ENCODE measurements around the gene PARVG.
A peak's percentile ranks its signal among the peaks of the same experiment; 100 is the strongest.

Gene PARVG

DNA sequence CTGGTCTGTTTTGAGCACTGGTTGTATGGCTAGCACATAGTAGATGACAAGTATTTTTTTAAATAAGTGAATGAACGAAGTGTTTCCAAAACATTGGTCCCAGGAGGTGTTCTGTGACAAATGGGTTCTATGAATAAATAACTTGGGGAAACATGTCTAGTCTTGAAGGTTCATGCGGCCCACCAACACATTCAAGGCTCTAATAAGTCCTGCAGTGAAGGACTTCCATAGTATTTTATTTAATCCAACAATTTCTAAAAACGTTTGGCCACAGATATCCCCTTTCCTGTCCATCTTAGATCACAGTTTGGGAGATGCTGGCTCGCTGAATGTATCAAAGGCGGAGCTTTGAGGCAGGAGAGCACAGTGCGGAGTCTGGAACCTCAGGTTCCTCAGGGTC lies 22.5 kb downstream of the PARVG start:
- Histone ChIP-seq H3K36me3 (no peaks in the 10 kb centered on the region), H3K27ac (no peak overlapping the region), H3K4me3 (ENCODE audit: low read depth, low read length) (no peak overlapping the region), H3K9me3 (ENCODE audit: severe bottlenecking) (no peaks in the 10 kb centered on the region), H3K27me3 (ENCODE audit: insufficient read depth, low read depth, severe bottlenecking) (no peaks in the 10 kb centered on the region)
- TF ChIP-seq, protein P1, sequence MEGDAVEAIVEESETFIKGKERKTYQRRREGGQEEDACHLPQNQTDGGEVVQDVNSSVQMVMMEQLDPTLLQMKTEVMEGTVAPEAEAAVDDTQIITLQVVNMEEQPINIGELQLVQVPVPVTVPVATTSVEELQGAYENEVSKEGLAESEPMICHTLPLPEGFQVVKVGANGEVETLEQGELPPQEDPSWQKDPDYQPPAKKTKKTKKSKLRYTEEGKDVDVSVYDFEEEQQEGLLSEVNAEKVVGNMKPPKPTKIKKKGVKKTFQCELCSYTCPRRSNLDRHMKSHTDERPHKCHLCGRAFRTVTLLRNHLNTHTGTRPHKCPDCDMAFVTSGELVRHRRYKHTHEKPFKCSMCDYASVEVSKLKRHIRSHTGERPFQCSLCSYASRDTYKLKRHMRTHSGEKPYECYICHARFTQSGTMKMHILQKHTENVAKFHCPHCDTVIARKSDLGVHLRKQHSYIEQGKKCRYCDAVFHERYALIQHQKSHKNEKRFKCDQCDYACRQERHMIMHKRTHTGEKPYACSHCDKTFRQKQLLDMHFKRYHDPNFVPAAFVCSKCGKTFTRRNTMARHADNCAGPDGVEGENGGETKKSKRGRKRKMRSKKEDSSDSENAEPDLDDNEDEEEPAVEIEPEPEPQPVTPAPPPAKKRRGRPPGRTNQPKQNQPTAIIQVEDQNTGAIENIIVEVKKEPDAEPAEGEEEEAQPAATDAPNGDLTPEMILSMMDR (IDR thresholded peaks at IDR 0.05; ENCODE audit: low read depth, low read length): no peak
- DNase-seq: no peak

DNA sequence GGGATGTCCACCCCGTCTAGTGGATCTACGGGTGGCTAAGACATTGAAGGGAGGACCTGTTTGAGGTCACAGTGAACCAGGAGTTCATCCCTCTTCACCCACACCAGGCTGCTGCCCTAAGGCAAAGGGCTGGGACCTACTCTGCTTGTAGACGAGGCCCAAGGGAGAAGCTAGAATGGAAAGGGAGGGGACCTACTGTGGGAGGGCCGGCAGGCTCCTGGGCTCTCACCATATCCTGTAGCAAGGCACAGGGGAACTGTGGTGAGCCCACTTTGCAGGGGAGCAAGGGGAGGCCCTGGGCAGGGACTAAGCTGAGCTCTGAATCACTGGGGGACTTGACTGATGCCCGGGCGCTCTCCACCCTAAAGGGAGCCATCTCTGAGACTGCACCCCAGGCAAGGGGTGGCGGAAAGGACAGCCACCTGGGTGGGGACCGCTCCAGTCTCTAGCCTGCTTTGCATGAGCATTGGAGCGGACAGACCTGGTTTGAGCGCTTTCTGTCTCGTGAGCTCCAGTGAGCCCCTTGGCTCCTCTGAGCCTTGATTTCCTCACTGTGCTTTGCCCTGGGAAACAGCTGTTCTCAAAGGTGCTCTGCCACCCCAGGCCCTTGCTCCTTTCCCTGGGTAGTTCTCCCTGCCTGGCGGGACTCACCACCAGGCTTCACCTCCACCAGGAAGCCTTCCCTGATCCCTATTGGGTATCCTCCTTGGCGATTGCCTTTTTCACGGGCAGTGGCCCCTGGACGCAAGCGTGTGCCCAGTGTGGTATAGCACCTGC lies 24.2 kb downstream of the PARVG start:
- DNase-seq: no peak
- Histone ChIP-seq H3K27ac (no peak overlapping the region), H3K9me3 (ENCODE audit: severe bottlenecking) (peaks cover 6% of the 10 kb centered on the region), H3K27me3 (ENCODE audit: insufficient read depth, low read depth, severe bottlenecking) (no peaks in the 10 kb centered on the region), H3K4me3 (ENCODE audit: low read depth, low read length) (no peak overlapping the region), H3K36me3 (no peaks in the 10 kb centered on the region)
- TF ChIP-seq, protein P1 (IDR thresholded peaks at IDR 0.05; ENCODE audit: low read depth, low read length): no peak

DNA sequence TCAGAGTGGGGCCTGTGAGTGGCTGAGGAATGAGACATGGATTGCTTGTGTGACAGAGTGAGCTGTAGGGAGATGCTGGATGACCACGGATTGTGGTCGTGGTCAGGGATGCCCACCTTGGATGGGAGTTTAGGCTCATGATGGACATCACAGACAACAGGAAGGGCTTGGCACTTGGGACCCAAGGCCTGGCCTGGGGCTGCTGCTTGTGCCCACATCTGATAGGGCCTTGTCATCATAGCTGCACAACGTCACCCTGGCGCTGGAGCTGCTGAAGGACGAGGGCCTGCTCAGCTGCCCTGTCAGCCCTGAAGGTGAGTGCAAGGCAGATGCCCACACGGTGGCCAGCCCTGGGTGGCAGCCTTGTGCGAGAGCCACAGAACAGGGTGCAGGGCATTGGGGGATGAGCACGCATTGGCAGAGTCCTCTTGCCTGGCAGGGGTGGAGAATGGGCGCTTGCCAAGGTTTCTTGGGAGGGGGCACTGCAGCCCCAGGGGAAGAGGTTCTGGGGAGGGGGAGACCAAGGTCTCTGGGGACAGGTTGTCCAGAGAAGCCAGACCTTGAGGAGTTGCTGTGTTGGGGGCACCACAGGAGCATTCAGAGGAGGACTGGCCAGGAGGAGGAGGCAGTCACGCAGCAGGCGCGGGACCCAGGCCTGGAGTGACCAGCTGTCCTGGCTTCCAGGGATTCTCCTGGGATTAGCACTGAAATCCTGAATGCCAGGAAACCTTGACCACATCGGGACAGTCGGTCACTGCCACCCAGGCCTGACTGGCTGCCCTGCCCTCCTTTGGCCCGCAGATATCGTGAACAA lies 25.0 kb downstream of the PARVG start:
- no peaks in the 10 kb centered on the region for H3K36me3 ChIP-seq
- TF ChIP-seq, protein P1 (IDR thresholded peaks at IDR 0.05; ENCODE audit: low read depth, low read length): no peak

DNA sequence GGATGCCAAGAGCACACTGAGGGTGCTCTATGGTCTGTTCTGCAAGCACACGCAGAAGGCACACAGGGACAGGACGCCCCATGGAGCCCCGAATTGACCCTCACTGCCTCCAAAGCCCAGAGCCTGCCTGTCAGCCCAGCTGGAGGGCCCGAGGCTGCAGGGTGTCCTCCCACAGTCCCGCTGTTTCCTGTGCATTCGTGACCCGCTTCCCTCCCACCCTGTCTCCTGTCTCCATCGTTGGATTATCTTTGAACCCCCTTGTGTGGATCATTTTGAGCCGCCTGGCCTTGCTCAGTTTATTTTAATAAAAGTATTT lies 25.6 kb downstream of the PARVG start:
- Histone ChIP-seq H3K9me3 (ENCODE audit: severe bottlenecking) (peaks cover 6% of the 10 kb centered on the region), H3K27ac (no peak overlapping the region), H3K27me3 (ENCODE audit: insufficient read depth, low read depth, severe bottlenecking) (no peaks in the 10 kb centered on the region), H3K4me3 (ENCODE audit: low read depth, low read length) (no peak overlapping the region), H3K36me3 (no peaks in the 10 kb centered on the region)
- DNase-seq: no peak
- TF ChIP-seq, protein P1 (IDR thresholded peaks at IDR 0.05; ENCODE audit: low read depth, low read length): no peak

More for the DNA sequence above, 25.0 kb downstream of the PARVG start:
- H3K4me3 ChIP-seq (ENCODE audit: low read depth, low read length): no peak overlapping the region
- H3K27me3 ChIP-seq (ENCODE audit: insufficient read depth, low read depth, severe bottlenecking): no peaks in the 10 kb centered on the region
- H3K27ac ChIP-seq: no peak overlapping the region
- DNase-seq: peak; percentile 50
- H3K9me3 ChIP-seq (ENCODE audit: severe bottlenecking): peaks cover 6% of the 10 kb centered on the region

DNA sequence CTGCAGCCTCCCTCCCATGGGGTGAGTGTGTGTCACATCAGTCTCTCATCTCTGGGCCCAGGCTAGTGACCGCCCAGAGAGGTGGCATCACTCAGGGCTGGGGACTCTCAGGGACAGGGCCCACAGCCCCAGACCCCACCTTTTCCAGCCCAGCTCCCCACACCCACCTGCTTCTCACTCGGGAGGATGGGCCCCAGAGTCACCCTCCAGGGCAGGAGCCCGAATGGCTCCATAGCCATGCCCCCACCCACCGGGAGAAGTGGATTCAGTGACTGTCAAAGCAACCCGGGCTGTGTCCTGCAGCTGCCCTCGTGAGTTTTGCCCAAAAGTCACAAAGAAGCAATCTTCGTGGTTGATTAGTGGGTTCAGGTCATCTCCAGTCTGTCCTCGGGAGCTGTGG lies 26.0 kb downstream of the PARVG start:
- H3K36me3 ChIP-seq: no peaks in the 10 kb centered on the region

More for the DNA sequence above, 26.0 kb downstream of the PARVG start:
- no peaks in the 10 kb centered on the region for H3K27me3 ChIP-seq (ENCODE audit: insufficient read depth, low read depth, severe bottlenecking)
- no peak overlapping the region for H3K4me3 ChIP-seq (ENCODE audit: low read depth, low read length)
- H3K27ac ChIP-seq: no peak overlapping the region
- DNase-seq: no peak
- H3K9me3 ChIP-seq (ENCODE audit: severe bottlenecking): peaks cover 6% of the 10 kb centered on the region
- TF ChIP-seq, protein P1 (IDR thresholded peaks at IDR 0.05; ENCODE audit: low read depth, low read length): no peak
